A673 (cell line): ENCODE measurements around the gene RNF26. TPM values are rescaled to one million over a fixed set of nuclear protein-coding genes. Genes with fewer than 3 reads are reported as not detected.

Source experiments
- BruUV-seq: library from RNA; stranded (reverse); fragments of 400-500 nt; replicated peaks from 2 replicates; lab custom pipeline; 2021; lab: Mats Ljungman, UMichigan
- CTCF ChIA-PET: fragments of 300-600 bp; sonication (Branson Sonifier 250); formaldehyde crosslinking; loops from one replicate; lab custom pipeline; 2022; ENCODE audit warnings: antibody characterized with exemption; lab: Charles Lee
- POLR2A ChIA-PET: fragments of 300-600 bp; sonication (Branson Sonifier 250); formaldehyde crosslinking; loops from one replicate; lab custom pipeline; 2022; ENCODE audit warnings: antibody characterized with exemption; ENCODE audit not compliant: low non-redundant PET; lab: Charles Lee
- DNase-seq: peaks from one replicate; pipeline ENCODE4 v3.0.0-alpha.2; 2015; ENCODE audit warnings: low spot score
- H3K27ac ChIP-seq: fragments of 200-600 bp; sonication (generic); 2 replicates; pipeline ENCODE4 v1.5.1; 2016; ENCODE audit warnings: mixed run types, low read depth, mild to moderate bottlenecking, mixed read lengths, antibody characterized with exemption, low read length; ENCODE audit not compliant: poor library complexity, severe bottlenecking
- H3K27me3 ChIP-seq: fragments of 200-600 bp; sonication (generic); replicated peaks from 2 replicates; pipeline ENCODE4 v1.6.1; 2017; ENCODE audit warnings: mixed run types, low read depth, mild to moderate bottlenecking, mixed read lengths, antibody characterized with exemption, low read length; ENCODE audit not compliant: insufficient read depth, poor library complexity
- H3K36me3 ChIP-seq: fragments of 200-600 bp; sonication (generic); 2 replicates; pipeline ENCODE4 v1.6.1; 2016; ENCODE audit warnings: mixed run types, mild to moderate bottlenecking, mixed read lengths, antibody characterized with exemption, low read length; ENCODE audit not compliant: insufficient read depth, poor library complexity, severe bottlenecking
- H3K4me1 ChIP-seq: fragments of 200-600 bp; sonication (generic); 2 replicates; pipeline ENCODE4 v1.6.1; 2017; ENCODE audit warnings: mixed run types, mild to moderate bottlenecking, mixed read lengths, antibody characterized with exemption, low read length; ENCODE audit not compliant: insufficient read depth, poor library complexity, severe bottlenecking
- H3K4me3 ChIP-seq: fragments of 200-600 bp; sonication (generic); 2 replicates; pipeline ENCODE4 v1.5.1; 2016; ENCODE audit warnings: low read depth, mixed run types, mild to moderate bottlenecking, mixed read lengths, low read length; ENCODE audit not compliant: poor library complexity, severe bottlenecking
- H3K9me3 ChIP-seq: fragments of 200-600 bp; sonication (generic); 2 replicates; pipeline ENCODE4 v1.6.1; 2016; ENCODE audit warnings: mixed run types, low read depth, mild to moderate bottlenecking, mixed read lengths, antibody characterized with exemption, low read length; ENCODE audit not compliant: poor library complexity, severe bottlenecking
- CTCF ChIP-seq: fragments of 300-800, 200-600 bp; sonication (generic); conservative IDR thresholded peaks from 2 replicates; pipeline ENCODE4 v1.5.1; 2017; ENCODE audit warnings: low read depth, mild to moderate bottlenecking, antibody characterized with exemption, low read length, moderate library complexity, mixed read lengths
- EZH2 ChIP-seq: fragments of 200-600 bp; sonication (generic); IDR thresholded peaks from 2 replicates; pipeline ENCODE4 v1.6.1; 2017; ENCODE audit warnings: borderline replicate concordance, low read depth, mild to moderate bottlenecking, mixed read lengths, antibody characterized with exemption, low read length; ENCODE audit not compliant: poor library complexity, severe bottlenecking
- intact Hi-C: fragments of 100-400 bp; cut with micrococcal nuclease; formaldehyde crosslinking; loops from one replicate; pipeline ENCODE4 v1.10.0; 2022; ENCODE audit not compliant: unreplicated experiment
- total RNA-seq: library from RNA; stranded (reverse); gene quantifications from 2 replicates; pipeline ENCODE4 v1.2.3, GENCODE V29; 2021

Gene RNF26
- total RNA-seq, 1 experiment from 2014 or later: 81.3 TPM

GRCh38 chr11:119341222-119342022 is 7.1 kb downstream of the RNF26 start:
- CTCF ChIA-PET: interaction anchor here (0.6 kb wide), 1 partner anchor 389 kb away, joined by 9 read pairs; no protein-coding TSS in a partner anchor
- Histone ChIP-seq H3K27ac (no peak overlapping the region), H3K27me3 (peaks cover 16% of the 10 kb centered on the region), H3K4me3 (no peak overlapping the region), H3K9me3 (no peaks in the 10 kb centered on the region), H3K4me1 (peaks cover 33% of the 10 kb centered on the region), H3K36me3 (peaks cover 4% of the 10 kb centered on the region)
- intact Hi-C loops: no loop called here
- TF ChIP-seq CTCF: no peak
- TF ChIP-seq EZH2: no peak
- POLR2A ChIA-PET: no interaction called here
- no peak for DNase-seq
- no TSS peak for BruUV-seq

- peaks cover 16% of the 10 kb centered on the region for H3K27me3 ChIP-seq
- TF ChIP-seq CTCF (no peak), EZH2 (no peak)
- H3K4me3 ChIP-seq: no peak overlapping the region
- BruUV-seq: no TSS peak
- H3K9me3 ChIP-seq: no peaks in the 10 kb centered on the region
- no peak overlapping the region for H3K27ac ChIP-seq
- H3K36me3 ChIP-seq: no peaks in the 10 kb centered on the region
- CTCF ChIA-PET: interaction anchor here (0.6 kb wide), 1 partner anchor 389 kb away, joined by 9 read pairs; no protein-coding TSS in a partner anchor
- DNase-seq: no peak
- intact Hi-C loops: no loop called here
- peaks cover 31% of the 10 kb centered on the region for H3K4me1 ChIP-seq
- POLR2A ChIA-PET: no interaction called here
Observed at GRCh38 chr11:119342023-119342300, 7.6 kb downstream of the RNF26 start.

- ChIA-PET CTCF (no interaction called here), POLR2A (no interaction called here)
- no peak for TF ChIP-seq EZH2
- TF ChIP-seq CTCF: no peak
- no peaks in the 10 kb centered on the region for H3K36me3 ChIP-seq
- intact Hi-C loops: no loop called here
- no peak for DNase-seq
- no peaks in the 10 kb centered on the region for H3K9me3 ChIP-seq
- BruUV-seq: no TSS peak
- H3K27me3 ChIP-seq: peaks cover 16% of the 10 kb centered on the region
- no peak overlapping the region for H3K27ac ChIP-seq
- H3K4me1 ChIP-seq: peaks cover 28% of the 10 kb centered on the region
- H3K4me3 ChIP-seq: no peak overlapping the region
Observed at GRCh38 chr11:119342362-119343130, 8.2 kb downstream of the RNF26 start.
